Activated CD4-positive, alpha-beta T cell treated with anti-CD3 and anti-CD28 coated beads for 24 hours (primary cell): ENCODE measurements around the gene NAALADL2.

Experiments
- DNase-seq, 2 donors: peaks; one replicate each; pipeline ENCODE4 v3.0.0-alpha.2; 2020; ENCODE audit warnings: low read depth in 2 of 2

NAALADL2 gene

GRCh38 chr3:175839366-175840005 lies 980.4 kb downstream of the NAALADL2 start:
- no peak for DNase-seq

- DNase-seq: no peak
These were observed 992.4 kb downstream of the NAALADL2 start for GRCh38 chr3:175851541-175851940.

GRCh38 chr3:175852560-175852959 lies 993.4 kb downstream of the NAALADL2 start:
- no peak for DNase-seq

GRCh38 chr3:175857666-175858270 lies 998.6 kb downstream of the NAALADL2 start:
- DNase-seq: no peak
